GM19438 (cell line): Measurements from ENCODE around the gene GPATCH1.
"Not testable (repeated sequence)": the region's sequence is repeated elsewhere in the genome, so short reads cannot be mapped to it uniquely, and the experiment has no call there.

Source experiments
- ATAC-seq: cut with Tn5 transposase; IDR thresholded peaks from one replicate; pipeline ENCODE4 v1.9.1; 2021; ENCODE audit warnings: low read depth; ENCODE audit not compliant: unreplicated experiment

GPATCH1 gene

DNA sequence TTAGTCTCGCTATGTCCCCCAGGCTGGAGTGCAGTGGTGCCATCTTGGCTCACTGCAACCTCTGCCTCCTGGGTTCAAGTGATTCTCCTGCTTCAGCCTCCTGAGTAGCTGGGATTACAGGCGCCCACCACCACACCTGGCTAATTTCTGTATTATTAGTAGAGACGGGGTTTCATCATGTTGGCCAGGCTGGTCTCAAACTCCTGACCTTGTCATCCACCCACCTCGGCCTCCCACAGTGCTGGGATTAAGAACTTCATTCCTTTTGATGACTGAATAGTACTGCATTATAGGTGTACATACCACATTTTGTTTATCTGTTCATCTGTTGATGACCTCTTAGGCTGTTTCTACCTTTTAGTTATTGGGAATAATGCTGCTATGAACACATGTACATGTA, 71.6 kb downstream of the GPATCH1 start:
- ATAC-seq = not testable (repeated sequence)

DNA sequence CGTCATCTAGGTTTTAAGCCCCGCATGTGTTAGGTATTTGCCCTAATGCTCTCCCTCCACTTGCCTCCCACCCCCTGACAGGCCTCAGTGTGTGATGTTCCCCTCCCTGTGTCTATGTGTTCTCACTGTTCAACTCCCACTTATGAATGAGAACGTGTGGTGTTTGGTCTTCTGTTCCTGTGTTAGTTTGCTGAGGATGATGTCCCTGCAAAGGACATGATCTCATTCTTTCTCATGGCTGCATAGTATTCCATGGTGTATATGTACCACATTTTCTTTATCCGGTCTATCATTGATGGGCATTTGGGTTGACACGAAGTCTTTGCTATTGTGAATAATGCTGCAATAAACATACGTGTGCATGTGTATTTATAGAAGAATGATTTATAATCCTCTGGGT, 73.3 kb downstream of the GPATCH1 start:
- not testable (repeated sequence) for ATAC-seq

DNA sequence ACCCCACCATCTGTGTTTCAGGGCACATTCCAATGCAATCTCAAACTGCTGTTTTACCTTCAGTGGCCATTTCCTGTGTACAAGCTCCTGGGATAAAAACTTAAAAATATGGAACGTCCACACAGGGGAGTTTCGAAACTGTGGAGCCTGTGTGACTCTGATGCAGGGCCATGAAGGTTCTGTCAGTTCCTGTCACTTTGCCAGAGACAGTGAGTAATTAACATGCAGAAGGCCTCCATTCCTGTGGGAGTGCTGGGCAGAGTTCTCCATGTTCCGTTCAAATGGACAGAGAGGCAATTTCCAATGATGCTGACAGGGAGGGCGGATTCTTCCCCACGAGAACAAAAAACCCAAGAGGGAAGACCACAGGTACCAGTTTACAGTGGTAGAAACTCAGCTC, 75.4 kb downstream of the GPATCH1 start:
- ATAC-seq = no peak

DNA sequence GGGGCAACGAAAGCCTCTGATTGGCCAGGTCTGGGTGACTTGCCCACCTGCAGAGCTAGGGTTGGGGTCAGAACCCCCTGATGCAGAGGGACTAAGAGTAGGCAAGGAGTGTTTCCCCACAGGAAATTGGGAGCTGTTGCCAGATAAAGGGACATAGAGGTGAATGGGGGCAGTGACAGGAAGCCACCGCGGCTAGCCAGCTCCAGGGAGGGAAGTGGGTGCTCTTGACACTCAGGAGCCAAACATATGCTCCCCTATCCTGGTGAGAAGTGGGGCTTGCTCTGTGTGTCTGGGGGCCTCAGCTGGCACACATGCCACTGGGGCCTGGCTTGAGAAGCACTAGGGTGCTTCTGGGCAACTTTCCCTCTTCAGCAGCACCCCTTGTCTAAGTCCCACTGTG, 76.9 kb downstream of the GPATCH1 start:
- ATAC-seq = no peak

DNA sequence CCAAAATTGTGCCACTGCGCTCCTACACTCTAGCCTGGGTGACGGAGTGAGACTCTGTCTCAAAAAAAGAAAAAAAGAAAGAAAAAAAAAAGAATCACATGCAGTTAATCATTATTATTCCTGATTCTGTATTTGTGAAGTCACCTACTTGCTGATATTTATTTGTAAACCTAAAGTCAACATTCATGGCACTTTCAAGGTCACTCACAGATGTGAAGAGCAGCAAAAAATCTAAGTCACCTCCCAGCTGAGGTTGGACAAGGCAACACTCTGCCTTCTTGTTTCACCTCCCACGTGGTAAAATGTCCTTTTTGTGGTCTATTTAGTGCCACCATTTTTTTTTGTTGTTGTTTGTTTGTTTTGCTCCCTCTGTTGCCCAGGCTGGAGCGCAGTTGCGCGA, 77.4 kb downstream of the GPATCH1 start:
- no peak for ATAC-seq

DNA sequence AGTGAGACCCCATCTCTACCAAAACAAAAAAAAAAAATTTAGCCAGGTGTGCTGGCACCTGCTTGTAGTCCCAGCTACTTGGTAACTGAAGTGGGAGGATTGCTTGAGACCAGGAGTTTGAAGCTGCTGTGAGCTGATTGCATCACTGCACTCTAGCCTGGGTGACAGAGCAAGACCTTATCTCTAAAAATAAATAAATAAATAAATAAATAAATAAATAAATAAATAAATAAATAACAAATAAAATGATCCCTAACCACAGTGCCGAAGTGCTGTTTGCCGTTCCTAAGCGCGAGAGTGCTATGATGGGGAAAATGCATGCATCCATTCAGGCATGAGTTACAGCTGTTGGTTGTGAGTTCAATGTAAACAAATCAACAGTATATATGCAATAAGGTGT, 78.2 kb downstream of the GPATCH1 start:
- no peak for ATAC-seq

DNA sequence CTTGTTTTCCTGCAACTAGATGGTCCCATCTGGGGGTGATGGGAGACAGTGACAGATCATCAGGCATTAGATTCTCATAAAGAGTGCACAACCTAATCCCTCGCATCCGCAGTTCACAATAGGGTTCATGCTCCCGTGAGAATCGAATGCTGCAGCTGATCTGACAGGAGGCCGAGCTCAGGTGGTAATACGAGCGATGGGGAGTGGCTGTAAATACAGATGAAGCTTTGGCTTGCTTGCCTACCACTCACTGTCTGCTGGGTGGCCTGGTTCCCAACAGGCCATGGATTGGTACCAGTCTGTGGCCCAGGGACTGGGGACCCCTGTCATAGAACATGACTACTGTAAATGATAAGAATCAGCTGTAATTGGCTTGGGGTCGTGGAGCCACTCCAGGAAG, 78.9 kb downstream of the GPATCH1 start:
- no peak for ATAC-seq

DNA sequence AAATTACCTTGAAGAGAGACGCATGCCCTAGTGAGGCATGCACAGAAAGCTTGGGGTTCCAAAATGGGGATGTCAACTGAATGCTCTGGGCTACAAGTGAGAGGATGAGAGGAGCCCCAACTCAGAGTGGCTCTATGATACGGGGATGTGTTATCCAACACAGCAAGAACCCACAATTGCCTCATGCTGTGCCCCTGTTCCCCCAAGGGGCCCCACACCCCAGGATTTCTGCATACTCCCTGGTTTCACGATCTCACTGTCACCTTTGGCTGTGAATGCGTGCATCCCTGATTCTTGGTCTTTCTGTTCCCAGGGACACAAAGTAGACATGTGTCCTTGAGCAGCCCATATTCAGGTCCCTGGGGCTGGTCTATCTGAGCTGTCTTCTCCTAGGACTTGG, 80.2 kb downstream of the GPATCH1 start:
- no peak for ATAC-seq

DNA sequence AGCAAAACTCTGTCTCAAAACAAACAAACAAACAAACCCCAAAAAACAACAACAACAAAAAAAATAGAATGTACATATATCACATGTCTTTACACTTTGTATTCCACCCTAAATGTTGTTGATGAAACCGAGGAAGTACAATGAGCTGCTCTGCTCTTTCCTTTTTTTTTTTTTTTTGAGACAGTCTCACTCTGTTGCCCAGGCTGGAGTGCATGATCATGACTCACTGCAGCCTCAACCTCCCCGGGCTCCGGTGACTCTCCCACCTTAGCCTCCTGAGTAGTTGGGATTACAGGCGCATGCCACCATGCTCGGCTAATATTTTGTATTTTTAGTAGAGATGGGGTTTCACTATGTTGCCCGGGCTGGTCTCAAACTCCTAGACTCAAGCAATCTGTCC, 82.5 kb downstream of the GPATCH1 start:
- ATAC-seq = no peak

DNA sequence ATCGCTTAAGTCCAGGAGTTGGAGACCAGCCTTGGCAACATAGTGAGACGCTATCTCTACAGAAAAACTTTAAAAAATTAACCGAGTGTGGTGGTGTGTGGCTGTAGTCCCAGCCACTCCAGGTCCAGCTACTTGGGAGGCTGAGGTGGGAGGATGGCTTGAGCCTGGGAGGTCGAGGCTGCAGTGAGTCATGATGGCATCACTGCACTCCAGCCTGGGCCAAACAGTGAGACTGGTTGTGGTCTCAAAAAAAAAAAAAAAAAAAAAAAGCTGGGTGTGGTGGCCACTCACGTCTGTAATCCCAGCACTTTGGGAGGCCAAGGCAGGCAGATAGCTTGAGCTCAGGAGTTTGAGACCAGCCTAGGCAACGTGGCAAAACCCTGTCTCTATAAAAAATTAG, 85.1 kb downstream of the GPATCH1 start:
- ATAC-seq = not testable (repeated sequence)

DNA sequence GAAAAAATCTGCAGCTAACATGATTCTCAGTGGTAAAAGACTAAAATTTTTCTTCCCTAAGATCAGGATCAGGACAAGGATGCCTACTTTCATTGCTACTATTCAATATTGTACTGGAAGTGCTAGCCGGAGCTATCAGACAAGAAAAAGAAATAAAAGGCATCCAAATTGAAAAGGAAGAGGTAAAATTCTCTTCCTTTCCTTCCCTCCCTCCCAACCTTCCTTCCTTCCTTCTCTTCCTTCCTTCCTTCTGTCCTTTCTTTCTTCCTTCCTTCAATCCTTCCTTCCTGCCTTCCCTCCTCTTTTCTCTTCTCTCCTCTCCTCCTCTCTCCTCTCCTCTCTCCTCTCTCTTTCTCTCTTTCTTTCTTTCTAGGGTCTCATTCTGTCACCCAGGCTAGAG, 86.5 kb downstream of the GPATCH1 start:
- no peak for ATAC-seq

DNA sequence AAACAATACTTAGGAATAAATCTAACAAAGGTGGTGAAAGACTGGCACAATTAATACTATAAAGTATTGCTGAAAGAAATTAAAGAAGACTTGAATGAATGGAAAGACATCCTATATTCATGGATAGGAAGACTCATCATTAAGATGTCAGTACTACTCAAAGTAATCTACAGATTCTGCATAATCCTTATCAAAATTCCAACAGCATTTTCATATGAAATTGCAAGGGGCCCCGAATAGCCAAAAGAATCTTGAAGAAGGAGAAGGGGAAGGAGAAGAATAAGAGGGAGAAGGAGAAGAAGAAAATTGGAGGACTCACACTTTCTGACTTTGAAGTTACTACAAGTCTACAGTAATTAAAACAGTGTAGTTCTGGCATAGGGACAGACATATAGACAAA, 87.5 kb downstream of the GPATCH1 start:
- no peak for ATAC-seq

DNA sequence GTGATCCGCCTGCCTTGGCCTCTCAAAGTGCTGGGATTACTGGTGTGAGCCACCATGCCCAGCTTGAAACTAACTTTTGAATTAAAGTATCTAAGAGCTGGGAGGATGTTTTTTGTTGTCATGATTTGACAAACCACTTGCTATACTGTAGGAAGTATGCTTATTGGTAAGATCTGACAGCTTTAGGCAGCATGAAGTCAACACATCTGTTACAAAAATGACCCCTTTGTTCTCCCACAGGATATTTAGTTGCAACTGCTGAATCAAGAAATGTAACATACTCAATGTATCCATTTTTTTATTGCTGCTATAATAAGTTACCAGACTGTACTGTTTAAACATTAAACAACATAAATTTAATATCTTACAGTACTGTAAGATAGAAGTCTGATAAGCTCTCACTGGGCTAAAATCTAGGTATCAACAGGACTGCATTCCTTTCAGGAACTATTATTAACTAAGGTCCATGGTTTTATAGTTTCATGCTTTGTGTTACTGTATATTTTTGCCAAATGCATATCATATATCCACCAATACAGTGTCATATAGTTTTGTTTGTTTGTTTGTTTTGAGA, 90.3 kb downstream of the GPATCH1 start:
- ATAC-seq = no peak

DNA sequence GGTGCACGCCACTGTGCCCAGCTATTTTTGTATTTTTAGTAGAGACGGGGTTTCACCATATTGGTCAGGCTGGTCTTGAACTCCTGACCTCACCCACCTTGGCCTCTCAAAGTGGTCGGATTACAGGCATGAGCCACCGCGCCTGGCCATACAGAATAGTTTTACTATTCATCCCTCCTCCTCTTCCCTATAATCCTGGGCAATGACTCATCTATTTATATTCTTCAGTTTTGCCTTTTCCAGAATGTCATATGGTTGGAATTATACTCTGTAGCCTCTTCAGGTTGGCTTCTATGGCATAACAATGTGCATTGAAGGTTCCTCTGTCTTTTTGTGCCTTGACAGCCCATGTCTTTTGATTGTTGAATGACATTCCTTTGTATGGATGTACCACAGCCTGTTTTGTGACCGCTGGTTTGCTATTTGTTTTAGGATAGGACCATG, 91.0 kb downstream of the GPATCH1 start:
- ATAC-seq = no peak

DNA sequence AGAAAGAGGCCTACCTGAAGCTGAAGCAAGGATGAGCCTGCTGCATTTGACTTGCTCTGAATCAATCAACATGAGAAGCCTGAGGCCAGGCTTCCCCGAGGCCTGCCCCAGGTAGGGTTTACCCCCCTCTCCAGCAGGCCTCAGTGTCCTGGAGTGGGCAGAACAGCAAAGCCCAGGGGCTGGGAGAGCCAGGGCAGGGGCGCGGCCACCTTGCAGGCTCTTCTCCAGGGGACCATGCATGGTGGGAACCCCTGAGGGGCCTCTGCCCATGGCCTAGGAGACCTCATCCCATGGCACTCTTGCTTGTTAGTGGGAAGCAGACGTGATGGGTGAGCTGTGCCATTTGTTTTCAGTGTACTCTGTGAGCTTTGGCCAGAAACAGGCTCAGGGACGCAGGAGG, 93.2 kb downstream of the GPATCH1 start:
- no peak for ATAC-seq

DNA sequence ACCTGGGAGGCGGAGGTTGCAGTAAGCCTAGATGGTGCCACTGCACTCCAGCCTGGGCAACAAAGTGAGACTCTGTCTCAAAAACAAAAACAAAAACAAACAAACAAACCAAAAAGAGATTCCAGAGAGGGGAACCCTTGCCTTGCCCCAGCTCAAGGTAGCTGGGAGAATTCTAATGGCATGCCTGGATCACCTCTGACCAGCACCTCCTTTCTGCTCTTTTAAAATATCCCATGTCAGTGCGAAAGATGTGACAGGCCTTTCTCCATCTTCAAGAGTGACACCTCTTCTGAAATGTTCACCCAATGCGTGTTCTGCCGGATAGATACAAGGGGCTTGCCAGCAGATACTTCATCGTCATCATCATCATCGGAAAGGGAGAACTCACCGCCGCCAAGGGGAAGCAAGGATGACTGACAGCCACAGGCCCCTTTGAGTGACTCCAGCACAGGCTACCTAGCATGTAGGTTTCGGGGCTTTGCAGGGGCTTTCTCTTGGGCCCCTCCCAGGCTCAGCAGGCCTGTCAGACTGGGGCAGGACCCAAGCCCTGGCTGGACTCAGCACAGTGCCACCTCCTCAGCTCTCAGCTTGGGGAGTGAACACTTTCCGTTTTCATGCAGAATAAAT, 94.3 kb downstream of the GPATCH1 start:
- no peak for ATAC-seq

DNA sequence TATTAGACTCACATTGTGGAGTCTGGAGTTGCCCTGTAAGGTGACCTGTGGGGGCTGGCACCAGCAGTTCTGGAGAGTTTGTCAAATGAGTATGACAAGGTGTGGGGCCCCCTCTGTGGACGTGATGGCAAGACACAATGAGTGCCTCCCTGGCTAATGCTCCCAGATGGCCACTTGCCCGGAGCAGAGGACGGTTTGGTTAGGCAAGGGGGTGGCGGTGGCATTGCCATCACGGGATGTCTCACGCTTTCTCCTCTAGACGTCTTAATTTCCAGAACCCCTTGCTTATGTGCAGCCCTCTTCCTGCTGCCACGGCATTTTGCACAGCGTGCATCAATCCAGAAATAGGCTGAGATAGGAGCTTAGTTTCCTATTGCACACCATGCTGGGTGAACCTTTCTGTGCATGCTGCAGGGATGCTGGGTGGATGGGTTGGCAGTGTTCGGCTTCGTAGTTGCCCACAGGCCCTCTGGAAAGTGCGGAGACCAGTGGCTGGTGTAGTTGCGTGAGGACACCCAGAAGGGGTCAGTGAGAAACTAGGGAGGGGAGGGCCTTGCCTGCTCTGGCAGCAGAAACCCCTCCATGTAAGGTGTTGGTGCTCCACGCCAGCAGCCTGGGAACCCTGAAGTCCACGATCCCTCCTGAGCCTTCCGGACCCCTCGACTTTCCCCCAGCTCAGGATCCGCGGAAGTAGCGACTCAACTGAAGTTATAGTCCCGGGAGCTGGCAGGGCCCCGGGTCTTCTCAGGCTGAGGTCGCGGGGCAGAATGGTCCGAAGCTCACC, 95.1 kb downstream of the GPATCH1 start:
- peak; percentile 5 for ATAC-seq

DNA sequence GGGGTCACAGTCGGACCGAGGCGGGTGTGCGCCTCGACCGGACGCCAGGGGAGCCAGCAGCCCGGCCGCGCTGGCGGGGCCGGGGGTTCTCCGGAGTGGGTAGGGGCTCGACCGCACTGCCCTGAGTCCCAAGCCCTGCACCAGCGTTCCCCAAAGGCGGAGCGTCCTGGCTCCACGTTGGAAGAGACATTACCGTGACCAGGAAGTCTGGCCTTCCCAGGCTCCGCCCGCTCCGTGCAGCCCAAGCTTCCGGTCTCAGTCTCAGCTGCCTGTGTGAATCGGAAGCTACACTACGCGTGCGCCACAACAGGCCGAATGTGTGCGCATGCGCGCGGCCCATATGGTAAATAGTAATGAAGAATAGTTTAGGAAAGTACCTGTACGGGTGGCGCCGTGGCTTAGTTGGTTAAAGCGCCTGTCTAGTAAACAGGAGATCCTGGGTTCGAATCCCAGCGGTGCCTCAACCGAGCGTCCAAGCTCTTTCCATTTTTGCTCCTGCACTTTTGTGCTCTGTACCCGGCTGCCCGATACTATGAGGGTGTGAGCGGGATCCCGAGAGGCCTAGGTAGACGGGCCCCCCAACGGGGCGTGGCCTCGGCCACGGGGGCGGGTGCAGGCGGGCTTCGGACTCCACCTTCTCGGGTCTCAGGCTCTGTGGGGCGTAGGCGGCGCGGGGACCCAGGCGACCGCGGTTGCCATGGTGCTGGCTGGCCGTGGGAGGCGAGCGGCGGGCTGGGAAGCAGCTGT, 95.9 kb downstream of the GPATCH1 start:
- ATAC-seq = peak; percentile 78

DNA sequence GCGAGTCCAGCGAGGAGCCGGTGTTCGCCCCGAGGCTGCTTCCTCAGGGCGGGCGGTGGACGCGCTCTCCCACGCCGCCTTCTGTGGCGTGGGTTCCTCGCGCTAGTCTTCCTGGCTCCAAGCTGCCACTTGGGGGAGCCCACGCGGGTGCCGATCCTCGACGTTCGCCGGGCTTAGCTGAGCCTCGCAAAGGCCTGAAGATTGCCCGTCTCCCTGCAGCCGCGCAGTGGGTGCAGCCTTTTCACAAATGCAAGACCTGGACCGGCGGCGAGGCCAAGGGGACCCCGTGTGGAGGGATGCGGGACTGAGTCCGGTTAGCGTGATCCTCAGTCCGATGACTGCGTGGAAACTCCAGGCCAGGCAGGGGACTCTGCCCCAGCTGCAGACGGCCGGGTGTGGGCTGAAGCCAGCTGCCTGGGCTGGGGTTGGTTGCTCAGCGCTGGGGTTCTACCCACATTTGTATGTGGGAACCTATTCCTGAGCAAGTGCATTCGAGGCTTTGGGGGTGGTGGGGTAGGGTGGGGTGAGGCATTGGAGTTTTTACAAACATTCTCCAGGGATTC, 96.5 kb downstream of the GPATCH1 start:
- ATAC-seq = peak; percentile 16
